Fibroblast of the conjunctiva (primary cell): ENCODE measurements around the gene NRXN3.

Experiments used
- DNase-seq: peaks from one replicate; pipeline ENCODE4 v3.0.0-alpha.2; 2010; ENCODE audit warnings: low read depth

The NRXN3 gene

GRCh38 chr14:78170203-78170602, at the start of gene NRXN3:
TSS of gene NRXN3 (plus strand) at chr14:78170373. CDS start at chr14:78243094, 72,721 bp downstream.
- no peak for DNase-seq

GRCh38 chr14:78122436-78122835, 47.7 kb upstream of the NRXN3 start:
- no peak for DNase-seq

DNA sequence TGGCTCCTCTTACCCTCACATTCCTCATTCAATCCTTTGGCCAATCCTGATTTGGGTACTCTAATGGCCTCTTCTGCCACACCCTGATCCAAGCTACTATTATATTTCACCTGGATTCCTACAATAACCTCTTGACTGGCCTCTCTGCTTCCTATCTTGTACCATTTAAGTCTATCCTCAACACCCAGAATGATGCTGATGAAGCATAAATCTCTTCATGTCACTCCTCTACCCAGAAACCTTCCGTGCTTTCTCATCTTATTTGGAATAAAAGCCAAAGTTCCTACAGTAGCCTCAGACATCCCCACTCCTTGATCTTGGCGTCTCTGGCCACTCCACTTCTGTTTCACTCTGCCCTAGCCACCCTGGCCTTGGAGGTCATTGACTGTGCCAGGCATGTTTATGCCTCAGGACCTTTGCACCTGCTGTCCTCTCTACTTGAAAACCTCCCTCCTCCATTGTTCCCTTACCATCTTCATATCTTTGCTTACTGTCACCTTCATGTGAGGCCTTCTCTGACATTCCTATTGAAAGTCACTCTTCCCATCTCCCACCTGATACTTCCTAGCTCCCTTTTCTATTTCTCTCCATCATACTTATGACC, 46.4 kb upstream of the NRXN3 start:
- DNase-seq: no peak

GRCh38 chr14:78127961-78128360, 42.2 kb upstream of the NRXN3 start:
- DNase-seq: no peak

DNA sequence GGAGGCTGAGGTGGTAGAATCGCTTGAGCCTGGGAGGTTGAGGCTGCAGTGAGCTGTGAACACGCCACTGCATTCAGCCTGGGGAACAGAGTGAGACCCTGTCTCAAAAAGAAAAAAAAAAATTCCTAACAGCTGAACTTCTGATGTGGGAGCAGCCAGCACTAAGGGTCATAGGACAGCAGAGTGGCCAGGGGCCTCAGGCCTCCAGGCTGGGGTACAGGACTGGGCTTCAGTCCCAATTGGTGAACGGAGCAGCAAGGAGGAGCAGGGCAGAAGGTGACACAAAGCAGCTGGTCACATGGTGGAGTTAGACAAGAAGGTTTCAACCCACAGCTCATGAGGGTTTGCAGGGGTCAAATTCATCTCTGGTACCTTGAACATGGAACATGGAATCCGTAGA, 40.8 kb upstream of the NRXN3 start:
- no peak for DNase-seq

DNA sequence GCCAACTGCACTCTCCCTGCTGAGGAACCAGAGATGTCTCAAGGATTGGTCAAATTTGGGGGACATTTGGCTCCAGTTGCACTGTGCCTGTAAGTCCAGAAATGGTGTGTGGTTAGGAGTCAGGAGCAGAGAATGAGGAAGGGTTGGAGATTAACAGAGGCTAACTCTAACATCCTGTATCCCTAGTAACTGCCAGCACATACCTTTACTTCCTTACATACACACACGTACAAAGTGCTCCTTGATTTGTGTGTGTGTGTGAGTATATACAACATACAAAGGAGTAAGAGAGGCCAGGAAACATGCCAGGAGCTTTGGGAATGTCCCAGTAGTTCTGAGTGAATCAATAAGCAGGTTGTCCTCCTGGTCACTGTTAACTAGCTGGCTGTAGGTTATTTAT, 39.8 kb upstream of the NRXN3 start:
- no peak for DNase-seq

- DNase-seq: no peak
These were observed 39.0 kb upstream of the NRXN3 start for GRCh38 chr14:78131201-78131600.

GRCh38 chr14:78131616-78132015, 38.6 kb upstream of the NRXN3 start:
- DNase-seq: no peak

DNA sequence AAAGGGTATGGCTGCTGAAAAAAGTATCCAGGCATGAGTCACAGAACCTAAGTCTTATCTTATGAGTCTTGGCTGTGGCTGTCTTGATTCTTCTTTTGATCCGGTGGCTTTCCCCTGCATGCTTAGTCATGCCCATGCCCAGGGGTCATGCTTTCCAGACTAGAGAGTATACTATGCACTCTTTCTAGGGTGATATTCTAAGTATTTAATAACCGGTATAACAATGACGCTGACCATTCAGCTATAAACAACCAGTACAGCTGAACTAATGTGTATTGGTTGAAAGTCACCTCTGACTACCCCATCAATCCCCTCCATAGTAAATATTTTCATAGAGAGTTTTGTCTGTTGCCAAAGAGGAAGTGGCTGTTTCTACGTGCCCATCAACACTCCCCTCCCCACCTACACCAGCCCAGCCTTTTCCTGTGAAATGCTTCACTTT, 34.7 kb upstream of the NRXN3 start:
- no peak for DNase-seq

DNA sequence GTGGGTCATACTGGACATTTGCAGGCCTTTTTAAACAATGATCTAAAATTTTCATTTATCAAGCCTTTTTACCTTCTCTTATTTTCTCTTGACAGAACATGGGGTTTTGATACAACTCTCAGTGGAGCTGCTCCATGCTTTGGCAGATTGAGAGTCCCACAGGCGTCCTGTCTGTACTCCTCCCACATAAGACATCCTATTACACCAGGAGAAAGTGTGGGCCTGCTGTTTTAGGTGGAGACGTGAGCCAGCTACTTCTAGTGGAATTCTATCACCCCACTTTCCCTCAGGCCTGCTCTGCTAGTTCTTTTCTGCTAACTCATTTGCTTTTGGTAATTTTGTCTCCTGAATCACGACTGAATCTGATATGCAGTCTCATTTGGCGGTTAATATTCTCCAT, 33.5 kb upstream of the NRXN3 start:
- DNase-seq: no peak

GRCh38 chr14:78141590-78141989, 28.6 kb upstream of the NRXN3 start:
- DNase-seq: no peak

DNA sequence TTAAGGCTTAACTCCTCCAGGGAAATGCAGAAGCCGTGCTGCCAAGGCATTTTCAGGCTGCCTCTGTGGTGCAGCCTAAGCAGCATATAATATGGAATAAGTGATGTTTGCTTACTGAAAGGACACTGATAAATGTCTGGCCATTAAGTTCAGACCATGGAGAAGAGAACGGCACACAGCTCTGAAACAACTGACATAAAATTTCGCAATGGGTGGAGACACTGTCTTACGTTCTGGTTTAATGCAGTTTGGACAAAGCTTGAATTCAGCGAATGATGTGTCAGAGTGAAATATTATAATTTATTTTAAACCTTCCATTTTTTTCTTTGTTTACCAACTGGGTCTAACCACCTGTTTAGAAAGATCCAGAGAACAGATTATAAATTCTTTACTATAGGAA, 27.2 kb upstream of the NRXN3 start:
- no peak for DNase-seq

DNA sequence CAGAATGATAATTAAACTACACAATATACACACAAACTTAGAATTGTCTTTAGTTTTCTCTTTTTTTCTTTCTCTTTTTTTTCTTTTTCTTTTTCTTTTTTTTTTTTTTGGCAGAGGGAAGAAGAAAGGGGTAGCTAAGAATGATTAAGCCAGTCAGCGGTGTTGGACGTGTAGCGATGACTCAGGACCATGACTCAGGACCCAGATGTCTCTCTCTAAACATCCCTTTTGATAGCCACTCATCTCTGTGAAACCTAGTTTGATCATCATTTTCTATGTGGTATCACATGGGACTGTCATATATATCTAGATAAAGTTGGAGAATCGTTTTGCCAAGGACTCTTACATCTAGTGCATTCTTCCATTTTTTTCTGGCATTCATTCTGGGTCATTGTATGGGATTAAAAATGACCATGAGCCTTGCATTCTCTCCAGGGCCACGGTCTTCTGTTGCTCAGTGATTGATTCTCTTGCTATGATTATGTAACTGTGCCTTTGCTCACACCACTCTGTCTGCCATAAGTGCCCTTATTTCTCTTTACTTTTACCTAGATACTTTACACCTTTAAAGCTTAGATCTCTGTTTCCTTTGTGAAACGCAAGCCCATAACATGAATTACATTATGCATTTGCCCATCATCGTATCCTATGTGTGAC, 26.6 kb upstream of the NRXN3 start:
- DNase-seq: no peak

GRCh38 chr14:78152201-78153063, 17.7 kb upstream of the NRXN3 start:
- no peak for DNase-seq

GRCh38 chr14:78153064-78153341, 17.2 kb upstream of the NRXN3 start:
- DNase-seq: no peak

- no peak for DNase-seq
These were observed 15.3 kb upstream of the NRXN3 start for GRCh38 chr14:78154827-78155226.

DNA sequence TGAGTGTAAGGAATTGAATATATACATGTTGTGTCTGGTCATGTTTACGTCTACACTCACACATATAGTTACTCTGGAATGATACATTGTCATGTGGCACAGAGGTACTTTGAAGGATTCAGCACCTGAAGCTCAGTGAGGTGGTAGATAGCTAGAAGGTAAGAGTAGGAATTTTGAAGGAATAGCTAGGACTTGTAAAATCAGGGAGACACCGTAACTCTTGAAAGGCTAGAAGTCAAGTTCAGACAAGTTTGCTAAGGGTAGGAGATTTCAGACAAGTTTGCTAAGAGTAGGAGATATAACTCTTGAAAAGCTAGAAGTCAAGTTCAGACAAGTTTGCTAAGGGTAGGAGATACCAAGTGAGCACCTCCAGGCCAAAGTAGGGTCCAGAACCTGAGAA, 14.0 kb upstream of the NRXN3 start:
- no peak for DNase-seq

- DNase-seq: no peak
These were observed 12.4 kb upstream of the NRXN3 start for GRCh38 chr14:78157494-78158437.

DNA sequence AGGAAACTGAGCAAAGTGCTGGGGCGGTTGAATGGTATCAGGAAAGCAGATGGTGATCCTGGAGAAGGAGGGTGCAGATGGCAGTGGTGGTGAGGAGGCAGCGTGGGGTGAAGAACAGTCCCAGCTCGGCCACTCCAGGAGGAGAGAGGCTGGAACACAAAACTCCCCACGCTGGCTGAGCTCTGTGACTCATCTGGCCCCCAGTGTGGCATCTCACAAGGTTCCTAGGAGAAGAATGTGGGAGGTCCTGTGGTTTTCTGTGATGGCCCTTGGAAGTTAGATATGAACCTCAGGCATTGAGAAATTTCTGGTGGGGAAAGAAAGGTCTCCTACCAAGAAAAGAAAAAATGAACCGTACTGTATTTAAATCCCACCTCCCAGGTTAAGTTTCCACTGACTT, 8.0 kb upstream of the NRXN3 start:
- no peak for DNase-seq

GRCh38 chr14:78164226-78164853, 5.8 kb upstream of the NRXN3 start:
- no peak for DNase-seq

GRCh38 chr14:78172428-78172827, 2.3 kb downstream of the NRXN3 start:
- DNase-seq: no peak
